GM18498 (cell line): ENCODE data around the gene TAF9.
"Not testable (repeated sequence)": the region's sequence is repeated elsewhere in the genome, so short reads cannot be mapped to it uniquely, and the experiment has no call there.

Source experiments
- ATAC-seq: cut with Tn5 transposase; IDR thresholded peaks from one replicate; pipeline ENCODE4 v1.9.1; 2021; ENCODE audit warnings: mild to moderate bottlenecking, moderate library complexity; ENCODE audit not compliant: unreplicated experiment

Gene TAF9

DNA sequence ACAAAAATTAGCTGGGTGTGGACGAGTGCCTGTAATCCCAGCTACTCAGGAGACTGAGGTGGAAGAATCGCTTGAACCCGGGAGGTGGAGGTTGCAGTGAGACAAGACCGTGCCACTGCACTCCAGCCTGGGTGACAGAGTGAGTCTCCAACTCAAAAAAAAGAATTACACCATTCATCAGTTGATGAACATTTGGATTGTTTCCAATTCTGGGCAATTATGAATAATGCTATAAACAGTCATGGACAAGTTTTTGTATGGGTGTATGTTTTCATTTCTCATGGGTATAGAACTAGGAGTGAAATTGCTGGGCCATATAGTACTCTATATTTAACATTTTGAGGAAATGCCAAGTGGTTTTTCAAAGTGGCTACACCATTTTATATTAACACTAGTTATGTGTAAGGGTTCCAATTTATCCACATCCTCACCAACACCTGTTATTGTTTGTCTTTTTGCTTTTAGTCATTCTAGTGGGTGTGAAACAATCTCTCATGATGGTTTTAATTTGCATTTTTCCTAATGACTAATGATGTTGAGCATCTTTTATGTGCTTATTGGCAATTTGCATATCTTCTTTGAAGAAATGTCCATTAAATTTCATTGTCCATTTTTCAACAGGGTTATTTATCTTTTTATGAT lies 27.7 kb downstream of the TAF9 start:
- ATAC-seq: no peak

DNA sequence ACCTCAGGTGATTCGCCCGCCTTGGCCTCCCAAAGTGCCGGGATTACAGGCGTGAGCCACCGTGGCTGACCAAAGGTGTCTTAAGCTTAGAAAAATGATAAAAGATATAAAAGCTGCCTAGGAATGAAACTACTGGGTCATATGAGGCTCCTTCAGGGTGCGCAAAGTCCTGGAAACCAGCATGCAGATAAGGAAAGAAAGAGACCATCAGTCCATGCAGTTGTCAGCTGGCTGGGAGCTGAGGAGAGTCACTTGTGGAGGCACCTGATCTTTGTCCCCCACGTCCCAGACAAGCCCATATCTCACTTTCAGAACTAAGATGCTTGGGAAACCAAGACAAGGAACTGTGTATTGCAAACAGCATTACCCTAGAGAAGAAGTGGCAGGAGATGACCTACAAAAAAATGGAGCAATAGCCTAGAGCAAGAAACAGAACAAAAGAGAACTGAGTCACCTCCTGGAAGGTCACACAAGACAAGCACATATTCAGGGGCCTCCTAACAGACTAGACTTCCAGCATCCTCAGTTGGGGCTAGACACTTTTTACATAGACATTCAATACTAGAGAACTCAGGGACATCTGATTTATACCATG lies 33.9 kb downstream of the TAF9 start:
- no peak for ATAC-seq

DNA sequence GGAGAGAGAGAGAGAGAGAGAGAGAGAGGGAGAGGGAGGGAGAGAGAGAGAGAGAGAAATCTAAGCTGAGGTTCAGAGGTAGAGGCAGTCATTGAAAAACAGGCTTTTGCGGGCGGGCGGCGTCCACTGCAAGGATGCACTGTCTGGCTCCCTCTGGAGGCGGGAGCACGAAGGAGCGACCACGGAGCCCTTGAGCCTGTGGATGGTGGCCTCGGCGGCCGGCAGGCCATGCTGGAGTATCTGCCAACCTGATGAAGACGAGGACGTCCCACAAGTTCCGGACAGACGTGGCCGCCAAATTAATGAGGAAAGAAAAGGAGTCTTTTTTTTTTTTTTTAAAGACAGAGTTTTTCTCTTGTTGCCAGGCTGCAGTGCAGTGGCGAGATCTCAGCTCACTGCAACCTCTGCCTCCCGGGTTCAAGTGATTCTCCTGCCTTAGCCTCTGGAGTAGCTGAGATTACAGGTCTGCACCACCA lies 34.5 kb downstream of the TAF9 start:
- peak; percentile 51 for ATAC-seq

DNA sequence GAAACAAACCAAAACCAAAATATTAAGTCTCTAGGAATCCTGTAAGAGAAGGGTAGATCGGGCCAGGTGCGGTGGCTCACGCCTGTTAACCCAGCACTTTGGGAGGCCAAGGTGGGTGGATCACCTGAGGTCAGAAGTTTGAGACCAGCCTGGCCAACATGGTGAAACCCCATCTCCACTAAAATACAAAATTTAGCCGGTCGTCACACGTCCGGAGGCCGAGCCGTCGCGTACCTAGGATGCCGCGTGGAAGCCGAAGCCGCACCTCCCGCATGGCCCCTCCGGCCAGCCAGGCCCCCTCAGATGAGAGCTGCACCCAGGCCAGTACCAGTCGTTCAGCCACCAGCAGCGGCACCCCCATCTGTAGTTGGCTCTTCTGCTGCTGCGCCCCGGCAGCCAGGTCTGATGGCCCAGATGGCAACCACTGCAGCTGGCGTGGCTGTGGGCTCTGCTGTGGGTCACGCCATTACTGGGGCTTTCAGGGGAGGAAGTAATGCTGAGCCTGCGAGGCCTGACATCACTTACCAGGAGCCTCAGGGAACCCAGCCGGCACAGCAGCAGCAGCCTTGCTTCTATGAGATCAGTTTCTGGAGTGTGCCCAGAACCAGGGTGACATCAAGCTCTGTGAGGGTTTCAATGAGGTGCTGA lies 35.5 kb downstream of the TAF9 start:
- ATAC-seq: not testable (repeated sequence)

DNA sequence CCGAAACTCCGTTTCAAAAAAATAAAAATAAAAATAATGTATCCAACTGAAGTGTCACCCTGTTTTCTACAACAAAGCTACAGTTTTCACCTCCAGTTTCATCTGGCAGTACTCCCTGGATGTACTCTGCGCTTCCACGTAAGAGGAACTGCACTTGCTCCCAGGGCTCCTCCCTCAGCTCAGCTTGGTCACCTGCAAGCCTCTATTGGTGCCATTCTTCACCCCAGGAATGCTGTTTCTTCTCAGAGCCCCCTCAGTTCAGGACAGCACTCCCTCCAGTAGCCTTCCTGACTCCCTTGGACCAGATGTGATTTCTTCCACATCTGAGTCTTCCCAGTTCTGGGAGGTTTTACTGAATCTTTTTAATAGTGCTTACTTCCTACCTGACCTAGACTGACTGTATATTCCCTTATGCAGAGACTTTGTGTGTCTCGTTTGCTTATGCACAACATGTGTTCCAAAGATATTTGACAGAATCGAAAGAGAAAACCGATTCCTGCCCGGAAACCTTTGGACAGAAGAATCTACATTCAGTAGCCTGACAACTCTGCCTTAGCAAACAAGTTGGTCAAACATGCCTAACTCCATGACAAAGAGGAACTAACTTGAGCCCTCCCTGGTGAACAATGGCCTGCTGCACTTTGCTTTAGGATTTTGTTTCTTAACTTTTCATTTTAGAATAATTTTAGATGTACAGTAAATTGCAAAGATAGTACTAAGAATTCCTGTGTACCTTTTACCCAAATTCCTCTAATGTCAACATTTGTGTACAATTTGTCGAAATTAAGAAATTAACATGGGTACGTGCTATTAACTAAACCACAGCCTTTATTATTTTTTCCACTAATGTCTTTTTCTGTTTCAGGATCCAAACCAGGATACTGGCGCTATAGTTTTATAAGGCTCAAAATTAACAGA lies 37.5 kb downstream of the TAF9 start:
- no peak for ATAC-seq

DNA sequence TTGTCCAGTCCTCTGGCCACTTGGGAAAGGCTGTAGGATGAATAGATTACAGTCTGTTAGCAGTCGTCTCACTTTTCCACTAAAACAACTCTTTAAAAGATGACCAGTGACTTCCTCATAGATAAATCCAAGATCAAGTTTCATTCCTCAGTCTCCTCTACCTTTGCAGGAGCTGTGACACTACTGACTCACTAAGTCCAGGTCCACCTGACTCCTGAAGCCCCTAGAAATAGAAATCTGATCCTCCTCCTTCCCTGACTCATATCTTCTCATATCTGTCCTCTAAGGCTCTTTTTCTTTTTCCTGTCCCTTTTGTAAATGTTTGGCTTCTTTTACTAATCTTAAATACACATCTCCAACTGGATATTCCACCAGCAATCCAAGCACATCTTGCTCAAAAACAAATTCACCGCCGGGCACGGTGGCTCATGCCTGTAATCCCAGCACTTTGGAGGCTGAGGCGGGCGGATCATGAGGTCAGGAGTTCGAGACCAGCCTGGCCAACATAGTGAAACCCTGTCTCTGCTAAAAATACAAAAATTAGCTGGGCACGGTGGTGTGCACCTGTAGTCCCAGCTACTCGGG lies 39.3 kb downstream of the TAF9 start:
- no peak for ATAC-seq

DNA sequence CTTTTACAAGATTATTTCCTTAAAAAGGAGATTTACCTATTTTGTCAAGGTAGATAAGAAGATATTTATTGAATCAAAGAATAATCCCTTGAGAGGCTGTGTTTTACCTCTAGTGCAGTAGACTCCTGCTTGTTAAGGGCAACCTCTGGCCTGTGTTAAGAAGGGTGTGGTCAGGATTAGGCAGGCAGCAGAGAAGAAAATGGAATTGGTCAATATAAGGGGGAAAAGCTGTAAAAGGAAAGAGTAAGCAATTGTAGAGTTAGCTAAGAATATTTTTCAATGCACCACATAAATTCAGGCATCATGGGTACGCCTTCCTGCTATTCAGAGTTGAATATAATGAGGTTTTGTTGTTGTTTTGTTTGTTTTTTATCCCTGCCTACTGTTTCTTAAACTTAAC lies 43.0 kb downstream of the TAF9 start:
- ATAC-seq: no peak

DNA sequence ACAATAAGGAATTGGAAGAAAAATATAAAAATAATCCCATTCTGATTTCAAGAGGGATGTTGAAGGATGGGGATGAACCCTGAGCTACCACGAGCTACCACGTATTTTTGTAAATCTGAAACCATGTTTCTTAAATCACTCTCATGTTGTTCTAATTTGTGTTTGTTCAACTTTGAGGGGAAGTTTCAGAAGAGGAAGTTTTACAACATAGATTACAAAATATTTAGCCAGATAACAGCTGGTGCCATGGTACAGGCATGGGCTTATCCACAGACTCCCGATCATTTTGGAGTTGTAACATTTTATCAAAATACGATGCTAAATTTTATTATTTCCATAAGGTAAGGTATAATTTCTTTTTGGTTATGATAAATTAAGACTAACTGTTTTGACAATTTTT lies 51.9 kb downstream of the TAF9 start:
- ATAC-seq: no peak

DNA sequence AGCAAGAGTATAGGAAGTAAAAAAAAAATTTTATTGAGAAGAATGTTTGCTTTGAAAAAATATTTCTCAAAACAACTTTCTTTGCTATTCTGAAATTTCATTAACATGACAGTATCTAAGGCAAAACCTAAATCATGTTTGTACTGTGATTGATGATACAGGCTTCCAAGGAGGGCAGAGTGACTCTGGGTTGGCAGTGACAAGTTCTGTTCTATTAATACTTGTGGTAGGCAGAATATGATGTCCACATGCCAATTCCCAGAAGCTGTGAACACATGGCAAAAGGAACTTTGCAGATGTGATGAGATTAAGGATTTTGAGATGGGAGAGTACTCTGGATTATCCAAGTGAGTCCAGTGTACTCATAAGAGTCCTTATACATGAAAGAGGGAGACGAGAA lies 53.3 kb downstream of the TAF9 start:
- ATAC-seq: no peak
